ENCODE data around the gene ATM.

GRCh38 chr11:108198833-108199232, 24.0 kb upstream of the ATM start:
- TF ChIP-seq, protein P1, sequence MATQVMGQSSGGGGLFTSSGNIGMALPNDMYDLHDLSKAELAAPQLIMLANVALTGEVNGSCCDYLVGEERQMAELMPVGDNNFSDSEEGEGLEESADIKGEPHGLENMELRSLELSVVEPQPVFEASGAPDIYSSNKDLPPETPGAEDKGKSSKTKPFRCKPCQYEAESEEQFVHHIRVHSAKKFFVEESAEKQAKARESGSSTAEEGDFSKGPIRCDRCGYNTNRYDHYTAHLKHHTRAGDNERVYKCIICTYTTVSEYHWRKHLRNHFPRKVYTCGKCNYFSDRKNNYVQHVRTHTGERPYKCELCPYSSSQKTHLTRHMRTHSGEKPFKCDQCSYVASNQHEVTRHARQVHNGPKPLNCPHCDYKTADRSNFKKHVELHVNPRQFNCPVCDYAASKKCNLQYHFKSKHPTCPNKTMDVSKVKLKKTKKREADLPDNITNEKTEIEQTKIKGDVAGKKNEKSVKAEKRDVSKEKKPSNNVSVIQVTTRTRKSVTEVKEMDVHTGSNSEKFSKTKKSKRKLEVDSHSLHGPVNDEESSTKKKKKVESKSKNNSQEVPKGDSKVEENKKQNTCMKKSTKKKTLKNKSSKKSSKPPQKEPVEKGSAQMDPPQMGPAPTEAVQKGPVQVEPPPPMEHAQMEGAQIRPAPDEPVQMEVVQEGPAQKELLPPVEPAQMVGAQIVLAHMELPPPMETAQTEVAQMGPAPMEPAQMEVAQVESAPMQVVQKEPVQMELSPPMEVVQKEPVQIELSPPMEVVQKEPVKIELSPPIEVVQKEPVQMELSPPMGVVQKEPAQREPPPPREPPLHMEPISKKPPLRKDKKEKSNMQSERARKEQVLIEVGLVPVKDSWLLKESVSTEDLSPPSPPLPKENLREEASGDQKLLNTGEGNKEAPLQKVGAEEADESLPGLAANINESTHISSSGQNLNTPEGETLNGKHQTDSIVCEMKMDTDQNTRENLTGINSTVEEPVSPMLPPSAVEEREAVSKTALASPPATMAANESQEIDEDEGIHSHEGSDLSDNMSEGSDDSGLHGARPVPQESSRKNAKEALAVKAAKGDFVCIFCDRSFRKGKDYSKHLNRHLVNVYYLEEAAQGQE (IDR thresholded peaks at IDR 0.05; ENCODE audit: low read depth): no peak
- TF ChIP-seq TAF1 (IDR thresholded peaks at IDR 0.05; ENCODE audit: low read depth) (no peak), TCF12 (IDR thresholded peaks at IDR 0.05; ENCODE audit: low read depth) (no peak), RAD21 (IDR thresholded peaks at IDR 0.05; ENCODE audit: low read depth) (no peak), NFIC (IDR thresholded peaks at IDR 0.05) (no peak), FOXM1 (IDR thresholded peaks at IDR 0.05; ENCODE audit: borderline replicate concordance, low read depth) (no peak), EP300 (IDR thresholded peaks at IDR 0.05; ENCODE audit: borderline replicate concordance) (no peak), YY1 (IDR thresholded peaks at IDR 0.05; ENCODE audit: low read depth) (no peak), USF1 (IDR thresholded peaks at IDR 0.05) (no peak), CREB1 (IDR thresholded peaks at IDR 0.05; ENCODE audit: low read depth) (no peak), ZBTB7A (IDR thresholded peaks at IDR 0.05; ENCODE audit: low read depth) (no peak)
- TF ChIP-seq, protein P2, sequence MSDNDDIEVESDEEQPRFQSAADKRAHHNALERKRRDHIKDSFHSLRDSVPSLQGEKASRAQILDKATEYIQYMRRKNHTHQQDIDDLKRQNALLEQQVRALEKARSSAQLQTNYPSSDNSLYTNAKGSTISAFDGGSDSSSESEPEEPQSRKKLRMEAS (IDR thresholded peaks at IDR 0.05): no peak

Measured in Ishikawa (cell line).